H9 (cell line): ENCODE data around the gene ETV2. TPM values are rescaled to one million over a fixed set of nuclear protein-coding genes. Genes with fewer than 3 reads are reported as not detected.

ENCODE experiments used
- DNase-seq: peaks from one replicate; pipeline ENCODE4 v3.0.0-alpha.2; 2017
- H2AFZ ChIP-seq: one replicate; pipeline ENCODE4 v1.6.1; 2013; ENCODE audit warnings: mild to moderate bottlenecking, low read length, control low read depth, moderate library complexity
- H2AK5ac ChIP-seq: 2 replicates; pipeline ENCODE4 v1.6.1; 2013; ENCODE audit warnings: low read length, control low read depth, mixed read lengths; ENCODE audit not compliant: insufficient read length
- H2BK120ac ChIP-seq: one replicate; pipeline ENCODE4 v1.6.1; 2013; ENCODE audit warnings: low read depth, mild to moderate bottlenecking, low read length, control low read depth, inconsistent platforms; ENCODE audit not compliant: poor library complexity, severe bottlenecking
- H2BK12ac ChIP-seq: 2 replicates; pipeline ENCODE4 v1.6.1; 2013; ENCODE audit warnings: low read length, control low read depth, mixed read lengths, low read depth; ENCODE audit not compliant: insufficient read length
- H2BK15ac ChIP-seq: 2 replicates; pipeline ENCODE4 v1.6.1; 2013; ENCODE audit warnings: low read depth, low read length, control low read depth
- H2BK20ac ChIP-seq: one replicate; pipeline ENCODE4 v1.6.1; 2013; ENCODE audit warnings: low read depth, mild to moderate bottlenecking, low read length, control low read depth, inconsistent platforms; ENCODE audit not compliant: poor library complexity, severe bottlenecking
- H2BK5ac ChIP-seq: 2 replicates; pipeline ENCODE4 v1.6.1; 2013; ENCODE audit warnings: low read length, control low read depth, mixed read lengths; ENCODE audit not compliant: insufficient read length
- H3K14ac ChIP-seq: 2 replicates; pipeline ENCODE4 v1.6.1; 2013; ENCODE audit warnings: low read length, control low read depth; ENCODE audit not compliant: insufficient read depth
- H3K18ac ChIP-seq: 2 replicates; pipeline ENCODE4 v1.6.1; 2013; ENCODE audit warnings: low read depth, mild to moderate bottlenecking, mixed read lengths, low read length, control low read depth; ENCODE audit not compliant: insufficient read length
- H3K23ac ChIP-seq: 2 replicates; pipeline ENCODE4 v1.6.1; 2013; ENCODE audit warnings: low read length, control low read depth, mixed read lengths, low read depth; ENCODE audit not compliant: insufficient read length
- H3K23me2 ChIP-seq: 2 replicates; pipeline ENCODE4 v1.6.1; 2013; ENCODE audit warnings: low read depth, mild to moderate bottlenecking, mixed read lengths, low read length, control low read depth; ENCODE audit not compliant: insufficient read length, poor library complexity, severe bottlenecking
- H3K27ac ChIP-seq: 2 replicates; pipeline ENCODE4 v1.5.1; 2013; ENCODE audit warnings: low read length, control low read depth, mixed read lengths, low read depth; ENCODE audit not compliant: insufficient read length
- H3K27me3 ChIP-seq: 2 replicates; pipeline ENCODE4 v1.6.1; 2013; ENCODE audit warnings: low read length, control low read depth, inconsistent platforms; ENCODE audit not compliant: insufficient read depth
- H3K4ac ChIP-seq: 2 replicates; pipeline ENCODE4 v1.6.1; 2013; ENCODE audit warnings: low read depth, mild to moderate bottlenecking, control low read depth, inconsistent platforms, low read length, moderate library complexity
- H3K4me1 ChIP-seq: 2 replicates; pipeline ENCODE4 v1.6.1; 2013; ENCODE audit warnings: low read length, control low read depth, inconsistent platforms; ENCODE audit not compliant: insufficient read depth
- H3K4me2 ChIP-seq: 2 replicates; pipeline ENCODE4 v1.6.1; 2013; ENCODE audit warnings: low read length, control low read depth, mixed read lengths; ENCODE audit not compliant: insufficient read length, insufficient read depth
- H3K56ac ChIP-seq: 2 replicates; pipeline ENCODE4 v1.6.1; 2013; ENCODE audit warnings: low read depth, mild to moderate bottlenecking, mixed read lengths, low read length, control low read depth; ENCODE audit not compliant: insufficient read length
- H3K79me1 ChIP-seq: 2 replicates; pipeline ENCODE4 v1.6.1; 2013; ENCODE audit warnings: low read depth, mild to moderate bottlenecking, moderate library complexity, low read length, control low read depth, inconsistent platforms; ENCODE audit not compliant: insufficient read depth, poor library complexity, severe bottlenecking
- H3K79me2 ChIP-seq: 2 replicates; pipeline ENCODE4 v1.6.1; 2013; ENCODE audit warnings: low read length, control low read depth, inconsistent platforms; ENCODE audit not compliant: insufficient read depth
- H3K9ac ChIP-seq: 2 replicates; pipeline ENCODE4 v1.6.1; 2013; ENCODE audit warnings: low read length, control low read depth, mixed read lengths; ENCODE audit not compliant: insufficient read length; ENCODE audit errors: extremely low read depth
- H3K9me3 ChIP-seq: one replicate; pipeline ENCODE4 v1.6.1; 2013; ENCODE audit warnings: low read depth, low read length, inconsistent platforms; ENCODE audit not compliant: control insufficient read depth
- H3T11ph ChIP-seq: one replicate; pipeline ENCODE4 v1.6.1; 2013; ENCODE audit warnings: mild to moderate bottlenecking, low read length, control low read depth, inconsistent platforms
- H4K20me1 ChIP-seq: one replicate; pipeline ENCODE4 v1.6.1; 2013; ENCODE audit not compliant: control insufficient read depth, insufficient read length, insufficient read depth
- H4K5ac ChIP-seq: 2 replicates; pipeline ENCODE4 v1.6.1; 2013; ENCODE audit warnings: low read depth, mild to moderate bottlenecking, mixed read lengths, low read length, control low read depth; ENCODE audit not compliant: insufficient read length
- H4K8ac ChIP-seq: replicated peaks from 2 replicates; pipeline ENCODE4 v1.6.1; 2013; ENCODE audit warnings: low read length, control low read depth, mixed read lengths, low read depth; ENCODE audit not compliant: insufficient read length
- H4K91ac ChIP-seq: 2 replicates; pipeline ENCODE4 v1.6.1; 2013; ENCODE audit warnings: low read depth, mild to moderate bottlenecking, moderate library complexity, mixed read lengths, low read length, control low read depth; ENCODE audit not compliant: insufficient read length
- H3K27ac Mint-ChIP-seq, 3 experiments: 2 replicates in 2 of 3; 3 replicates in 1 of 3; pipeline ENCODE4 v1.8.0; 2020 to 2021; ENCODE audit warnings: mixed read lengths in 3 of 3, mild to moderate bottlenecking in 1 of 3, moderate library complexity in 1 of 3
- H3K27me3 Mint-ChIP-seq: 2 replicates; pipeline ENCODE4 v1.8.0; 2021; ENCODE audit warnings: low read depth, mild to moderate bottlenecking, moderate library complexity, mixed read lengths
- H3K36me3 Mint-ChIP-seq, 3 experiments: 2 replicates in 2 of 3; 3 replicates in 1 of 3; pipeline ENCODE4 v1.8.0; 2020 to 2021; ENCODE audit warnings: low read depth in 3 of 3, mixed read lengths in 3 of 3; ENCODE audit not compliant: insufficient read depth in 1 of 3
- H3K4me1 Mint-ChIP-seq, 2 experiments: 2 replicates each; pipeline ENCODE4 v1.8.0; 2020; ENCODE audit warnings: mixed read lengths in 2 of 2
- H3K4me3 Mint-ChIP-seq, 2 experiments: 2 replicates in 1 of 2; 3 replicates in 1 of 2; pipeline ENCODE4 v1.8.0; 2020 to 2021; ENCODE audit warnings: mild to moderate bottlenecking in 2 of 2, mixed read lengths in 2 of 2, moderate library complexity in 1 of 2
- H3K9me3 Mint-ChIP-seq, 2 experiments: 2 replicates in 1 of 2; 3 replicates in 1 of 2; pipeline ENCODE4 v1.8.0; 2020; ENCODE audit warnings: mild to moderate bottlenecking in 2 of 2, mixed read lengths in 2 of 2, moderate library complexity in 1 of 2
- CTCF ChIP-seq: fragments of 200-600 bp; sonication (generic); conservative IDR thresholded peaks from 3 replicates; pipeline ENCODE4 v1.8.0; 2021; ENCODE audit warnings: antibody characterized with exemption, mild to moderate bottlenecking
- WGBS: extraction: QIAGEN DNeasy Blood & Tissue Kit; methylation state at CpG from one replicate; pipeline ENCODE4 v1.1.7; 2013; ENCODE audit warnings: missing lambda C conversion rate, low lambda C conversion rate, mixed read lengths; ENCODE audit not compliant: insufficient read length; ENCODE audit errors: extremely low coverage; 5-methylcytosine and 5-hydroxymethylcytosine counted together
- total RNA-seq: library from RNA; stranded (reverse); gene quantifications from 2 replicates; pipeline ENCODE4 v1.2.1, GENCODE V29; 2021

Gene ETV2
- total RNA-seq, 1 experiment from 2014 or later: 1.9 TPM

GRCh38 chr19:35618857-35619256 is 22.7 kb upstream of the ETV2 start:
- Histone ChIP-seq H2AFZ (no peak overlapping the region), H2BK5ac (no peak overlapping the region), H4K20me1 (no peaks in the 10 kb centered on the region), H3K14ac (no peak overlapping the region), H2BK20ac (no peak overlapping the region), H3K79me1 (no peaks in the 10 kb centered on the region), H3K27me3 (no peaks in the 10 kb centered on the region), H3K4me2 (no peak overlapping the region), H3K23me2 (no peaks in the 10 kb centered on the region), H3K9me3 (no peaks in the 10 kb centered on the region), H2BK12ac (no peak overlapping the region), H3K23ac (no peak overlapping the region), H4K91ac (no peak overlapping the region), H3T11ph (no peak overlapping the region), H3K4ac (no peak overlapping the region), H4K8ac (no peak overlapping the region), H4K5ac (no peak overlapping the region), H2BK15ac (no peak overlapping the region), H3K4me1 (no peaks in the 10 kb centered on the region), H2BK120ac (no peak overlapping the region), H3K79me2 (no peaks in the 10 kb centered on the region), H3K9ac (no peak overlapping the region), H3K27ac (no peak overlapping the region), H3K18ac (no peak overlapping the region), H3K56ac (no peak overlapping the region), H2AK5ac (no peak overlapping the region)
- Mint-ChIP-seq H3K4me3 (no peak overlapping the region), H3K27me3 (no peaks in the 10 kb centered on the region; the same call in 1 of the 2 replicates), H3K36me3 (peaks cover 11 to 53% (median 40%) of the 10 kb centered on the region in 3 experiments; a peak in 6 of 7 replicates), H3K9me3 (no peaks in the 10 kb centered on the region), H3K4me1 (no peaks in the 10 kb centered on the region), H3K27ac (no peak overlapping the region; a peak in 1 of 7 replicates)
- TF ChIP-seq CTCF: peak; percentile 51; the same call in 2 of the 3 replicates
- no CpG with 5 or more reads among the region's 7 CpGs for WGBS
- DNase-seq: peak; percentile 55
